Gastroesophageal sphincter (tissue), 3 donors: ENCODE measurements around the gene STAT6.

Source experiments
- CTCF ChIP-seq, 4 experiments: fragments of 200-600 bp in 2 of 4; fragments of 450-650 bp in 2 of 4; sonication (generic) in 1 of 4; IDR thresholded peaks; one replicate each; pipeline ENCODE4 v1.5.1; 2017 to 2019; ENCODE audit warnings: antibody characterized with exemption in 4 of 4, mild to moderate bottlenecking in 2 of 4, moderate library complexity in 2 of 4
- EP300 ChIP-seq: sonication (generic); formaldehyde crosslinking; IDR thresholded peaks from one replicate; pipeline ENCODE4 v1.6.1; 2017; ENCODE audit warnings: antibody characterized with exemption, mild to moderate bottlenecking
- POLR2AphosphoS5 ChIP-seq: sonication (generic); formaldehyde crosslinking; IDR thresholded peaks from one replicate; pipeline ENCODE4 v1.6.1; 2017; ENCODE audit warnings: antibody characterized with exemption

- TF ChIP-seq EP300 (no peak), CTCF (IDR thresholded peaks at IDR 0.05) (no peak), POLR2AphosphoS5 (no peak)
Measured at GRCh38 chr12:57119294-57120085, 8.3 kb upstream of the STAT6 start.
